Measurements from ENCODE around the gene FLOT1. TPM values are rescaled to one million over a fixed set of nuclear protein-coding genes. Genes with fewer than 3 reads are reported as not detected.

FLOT1 gene
- total and polyA plus RNA-seq, 2 of the 13 experiments (the other 11 are each of a cell fraction or from before 2014, with no cell fraction given) = 82.3 to 130 TPM

DNA sequence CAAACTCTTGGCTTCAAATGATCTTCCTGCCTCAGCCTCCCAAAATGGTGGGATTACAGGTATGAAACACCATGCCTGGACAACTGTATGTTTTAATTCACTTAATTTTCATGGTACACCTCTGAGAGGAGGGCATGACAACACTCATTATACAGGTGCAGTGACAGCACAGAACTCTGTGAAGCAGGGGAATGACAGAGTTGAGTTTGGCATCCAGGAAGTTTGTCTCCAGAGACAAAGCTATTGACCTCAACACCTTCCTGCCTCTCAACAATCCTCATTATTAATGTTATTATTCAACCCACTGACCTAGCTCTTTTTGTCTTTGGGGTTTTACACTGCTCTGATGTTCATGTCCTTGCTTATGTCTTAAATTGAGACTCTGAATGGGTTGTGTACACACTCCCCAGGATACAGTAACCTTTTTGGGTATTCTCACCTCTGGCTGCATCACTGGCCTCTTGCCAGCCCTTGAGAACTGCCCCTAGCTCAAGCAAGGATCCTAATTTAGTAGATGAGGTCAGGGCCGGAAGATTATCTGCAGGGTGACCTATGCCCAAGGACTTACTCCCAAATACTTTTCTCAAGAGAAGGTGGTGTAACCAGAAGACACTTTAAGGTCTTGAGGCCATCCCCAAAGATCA is 14.9 kb upstream of the FLOT1 start:
- in situ Hi-C loops (cut with HindIII; ENCODE audit: extremely low pct_ligation_motif_present, low pct_unique_long_range_greater_than_20kb) = no loop called here

More for the DNA sequence above, 14.9 kb upstream of the FLOT1 start:
- 93% methylated on average over 1 of the region's 1 CpG for WGBS (ENCODE audit: low lambda C conversion rate)
- no peak for ATAC-seq
- no peaks in the 10 kb centered on the region for H4K20me1 ChIP-seq (ENCODE audit: insufficient read depth, low read length)
- H3K27me3 ChIP-seq (ENCODE audit: control insufficient read depth in 1 of 2, insufficient read depth in 2 of 2, low read length in 2 of 2) = no peaks in the 10 kb centered on the region
- 0 out of 2 replicates have a peak, but pooled peaks have one; percentile 27 for TF ChIP-seq ZNF605 (CRISPR knock-in tag; IDR thresholded peaks at IDR 0.05)
- TF ChIP-seq, protein P1, sequence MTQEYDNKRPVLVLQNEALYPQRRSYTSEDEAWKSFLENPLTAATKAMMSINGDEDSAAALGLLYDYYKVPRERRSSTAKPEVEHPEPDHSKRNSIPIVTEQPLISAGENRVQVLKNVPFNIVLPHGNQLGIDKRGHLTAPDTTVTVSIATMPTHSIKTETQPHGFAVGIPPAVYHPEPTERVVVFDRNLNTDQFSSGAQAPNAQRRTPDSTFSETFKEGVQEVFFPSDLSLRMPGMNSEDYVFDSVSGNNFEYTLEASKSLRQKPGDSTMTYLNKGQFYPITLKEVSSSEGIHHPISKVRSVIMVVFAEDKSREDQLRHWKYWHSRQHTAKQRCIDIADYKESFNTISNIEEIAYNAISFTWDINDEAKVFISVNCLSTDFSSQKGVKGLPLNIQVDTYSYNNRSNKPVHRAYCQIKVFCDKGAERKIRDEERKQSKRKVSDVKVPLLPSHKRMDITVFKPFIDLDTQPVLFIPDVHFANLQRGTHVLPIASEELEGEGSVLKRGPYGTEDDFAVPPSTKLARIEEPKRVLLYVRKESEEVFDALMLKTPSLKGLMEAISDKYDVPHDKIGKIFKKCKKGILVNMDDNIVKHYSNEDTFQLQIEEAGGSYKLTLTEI (CRISPR knock-in tag; conservative IDR thresholded peaks at IDR 0.05) = no peak
- TF ChIP-seq, protein P2, sequence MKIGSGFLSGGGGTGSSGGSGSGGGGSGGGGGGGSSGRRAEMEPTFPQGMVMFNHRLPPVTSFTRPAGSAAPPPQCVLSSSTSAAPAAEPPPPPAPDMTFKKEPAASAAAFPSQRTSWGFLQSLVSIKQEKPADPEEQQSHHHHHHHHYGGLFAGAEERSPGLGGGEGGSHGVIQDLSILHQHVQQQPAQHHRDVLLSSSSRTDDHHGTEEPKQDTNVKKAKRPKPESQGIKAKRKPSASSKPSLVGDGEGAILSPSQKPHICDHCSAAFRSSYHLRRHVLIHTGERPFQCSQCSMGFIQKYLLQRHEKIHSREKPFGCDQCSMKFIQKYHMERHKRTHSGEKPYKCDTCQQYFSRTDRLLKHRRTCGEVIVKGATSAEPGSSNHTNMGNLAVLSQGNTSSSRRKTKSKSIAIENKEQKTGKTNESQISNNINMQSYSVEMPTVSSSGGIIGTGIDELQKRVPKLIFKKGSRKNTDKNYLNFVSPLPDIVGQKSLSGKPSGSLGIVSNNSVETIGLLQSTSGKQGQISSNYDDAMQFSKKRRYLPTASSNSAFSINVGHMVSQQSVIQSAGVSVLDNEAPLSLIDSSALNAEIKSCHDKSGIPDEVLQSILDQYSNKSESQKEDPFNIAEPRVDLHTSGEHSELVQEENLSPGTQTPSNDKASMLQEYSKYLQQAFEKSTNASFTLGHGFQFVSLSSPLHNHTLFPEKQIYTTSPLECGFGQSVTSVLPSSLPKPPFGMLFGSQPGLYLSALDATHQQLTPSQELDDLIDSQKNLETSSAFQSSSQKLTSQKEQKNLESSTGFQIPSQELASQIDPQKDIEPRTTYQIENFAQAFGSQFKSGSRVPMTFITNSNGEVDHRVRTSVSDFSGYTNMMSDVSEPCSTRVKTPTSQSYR (CRISPR knock-in tag; IDR thresholded peaks at IDR 0.05; ENCODE audit: borderline replicate concordance) = no peak
- no peak for TF ChIP-seq ZNF432 (CRISPR knock-in tag; IDR thresholded peaks at IDR 0.05; ENCODE audit: borderline replicate concordance)
- TF ChIP-seq TBX2 (CRISPR knock-in tag; IDR thresholded peaks at IDR 0.05; ENCODE audit: borderline replicate concordance) = peak; percentile 20; the same call in 1 of the 2 replicates
- intact Hi-C loops (cut with micrococcal nuclease; ENCODE audit: unreplicated experiment) = no loop called here
- no peak for DNase-seq (ENCODE audit: low spot score)
- no TSS peak for BruUV-seq (replicated peaks)
- H3K4me3 ChIP-seq (replicated peaks in 1 of 3; ENCODE audit: insufficient read depth in 1 of 3, low read depth in 2 of 3, low read length in 3 of 3) = no peak overlapping the region
- H3K4me1 ChIP-seq (ENCODE audit: insufficient read depth, low read length) = peaks cover 62% of the 10 kb centered on the region
- no peak for FAIRE-seq
- H3K9ac ChIP-seq (ENCODE audit: insufficient read depth, low read depth, low read length) = peak overlapping the region; percentile 4; the same call in 1 of the 2 replicates
- ChIA-PET CTCF (ENCODE audit: low intra/inter-chr PET ratio, low total read pairs) (no interaction called here), POLR2A (interaction anchor here (0.6 to 5.9 kb wide), 4 partner anchors 9 to 17 kb away, joined by 4 to 113 read pairs (median 33); partner anchors contain the start of genes FLOT1 and IER3)
- H3K79me2 ChIP-seq (ENCODE audit: insufficient read depth, low read length) = no peaks in the 10 kb centered on the region
- H3K4me2 ChIP-seq (ENCODE audit: low read depth, low read length) = no peak overlapping the region
- H2AFZ ChIP-seq (ENCODE audit: low read length) = no peak overlapping the region
- H3K27ac ChIP-seq (ENCODE audit: extremely low read length, insufficient read depth, low read length) = peak overlapping the region; percentile 20
- no peaks in the 10 kb centered on the region for H3K9me3 ChIP-seq (ENCODE audit: low read length)
- H3K36me3 ChIP-seq (replicated peaks in 1 of 2; ENCODE audit: control insufficient read depth in 1 of 2, insufficient read depth in 2 of 2, low read length in 2 of 2) = no peaks in the 10 kb centered on the region
